Psoas muscle (tissue), 8 donors: ENCODE results near the gene PIK3CG. TPM values are rescaled to one million over a fixed set of nuclear protein-coding genes. Genes with fewer than 3 reads are reported as not detected.

Source experiments
- ATAC-seq, 4 donors: fragments of 200-7000 bp; cut with Tn5 transposase; one replicate each; pipeline ENCODE4 v1.9.1; 2020; ENCODE audit warnings: moderate library complexity in 3 of 4, mild to moderate bottlenecking in 2 of 4
- DNase-seq, 2 donors: peaks; one replicate each; pipeline ENCODE4 v3.0.0-alpha.2; 2020
- H3K27ac ChIP-seq: fragments of 200-600 bp; one replicate; pipeline ENCODE4 v1.8.0; 2022
- H3K27me3 ChIP-seq, 3 donors: fragments of 200-600 bp in 1 of 3; one replicate each; pipeline versions ENCODE4 v1.6.1 to v1.8.0; 2013 to 2022; ENCODE audit warnings: low read length in 2 of 3, mild to moderate bottlenecking in 2 of 3, moderate library complexity in 1 of 3; ENCODE audit not compliant: insufficient read depth in 3 of 3
- H3K36me3 ChIP-seq, 2 donors: fragments of 200-600 bp in 1 of 2; one replicate each; pipeline versions ENCODE4 v1.6.1 to v1.8.0; 2013 to 2022; ENCODE audit warnings: low read depth in 1 of 2, mild to moderate bottlenecking in 1 of 2, moderate library complexity in 1 of 2; ENCODE audit not compliant: insufficient read depth in 1 of 2
- H3K4me1 ChIP-seq: fragments of 200-600 bp; one replicate; pipeline ENCODE4 v1.8.0; 2022
- H3K4me3 ChIP-seq: fragments of 200-600 bp; one replicate; pipeline ENCODE4 v1.8.0; 2022; ENCODE audit warnings: mild to moderate bottlenecking
- H3K9me3 ChIP-seq: fragments of 200-600 bp; one replicate; pipeline ENCODE4 v1.8.0; 2022
- WGBS, 3 donors: extraction: QIAGEN DNeasy Blood & Tissue Kit; methylation state at CpG; one replicate each; pipeline versions ENCODE4 v1.1.6 to v1.1.7; 2013; 5-methylcytosine and 5-hydroxymethylcytosine counted together
- intact Hi-C, 2 donors: fragments of 100-400 bp; cut with DNase I; formaldehyde crosslinking; loops; one replicate each; pipeline versions ENCODE4 v1.11.0 to v1.14.2; 2022
- polyA plus RNA-seq, 3 donors: library from polyadenylated mRNA; stranded (reverse); fragments of 200-250 nt; gene quantifications; one replicate each; pipeline ENCODE4 v1.2.3, GENCODE V29; 2013
- total RNA-seq, 4 donors: library from RNA; stranded (reverse); fragmentation: NEBNext Ultra II Directional in 2 of 4; extraction: Animal tissue kit (Norgen Biotek cat#: 25700) in 2 of 4; gene quantifications; one replicate each; pipeline versions ENCODE4 v1.2.1 to v1.2.4, GENCODE V29; 2021 to 2023
- TF ChIP-seq, protein P1 (sequence below): fragments of 200-600 bp; IDR thresholded peaks from one replicate; pipeline ENCODE4 v1.8.0; 2022; ENCODE audit warnings: antibody characterized with exemption
- donor health status: healthy with polysubstance abuse.
- donor health status: DM: no; HTN: no; CAD: no; lungs with moderate emphysema.
- donor health status: Bipolar disorder and iron deficiency.
- donor health status: healthy.
- donor health status: DM: yes; HTN: yes; CAD: no.
- donor health status: DM: no; HTN: no; CAD: no.
- donor health status: DM: no; HTN: no; CAD: no.
- donor health status: DM: yes; HTN: yes; CAD: no.

PIK3CG gene
- total and polyA plus RNA-seq, 7 donors = 0.13 to 1.6 (median 0.74) TPM

- no peaks in the 10 kb centered on the region for H3K9me3 ChIP-seq
- H3K27me3 ChIP-seq = no peaks in the 10 kb centered on the region
- H3K27ac ChIP-seq = no peak overlapping the region
- TF ChIP-seq, protein P1, sequence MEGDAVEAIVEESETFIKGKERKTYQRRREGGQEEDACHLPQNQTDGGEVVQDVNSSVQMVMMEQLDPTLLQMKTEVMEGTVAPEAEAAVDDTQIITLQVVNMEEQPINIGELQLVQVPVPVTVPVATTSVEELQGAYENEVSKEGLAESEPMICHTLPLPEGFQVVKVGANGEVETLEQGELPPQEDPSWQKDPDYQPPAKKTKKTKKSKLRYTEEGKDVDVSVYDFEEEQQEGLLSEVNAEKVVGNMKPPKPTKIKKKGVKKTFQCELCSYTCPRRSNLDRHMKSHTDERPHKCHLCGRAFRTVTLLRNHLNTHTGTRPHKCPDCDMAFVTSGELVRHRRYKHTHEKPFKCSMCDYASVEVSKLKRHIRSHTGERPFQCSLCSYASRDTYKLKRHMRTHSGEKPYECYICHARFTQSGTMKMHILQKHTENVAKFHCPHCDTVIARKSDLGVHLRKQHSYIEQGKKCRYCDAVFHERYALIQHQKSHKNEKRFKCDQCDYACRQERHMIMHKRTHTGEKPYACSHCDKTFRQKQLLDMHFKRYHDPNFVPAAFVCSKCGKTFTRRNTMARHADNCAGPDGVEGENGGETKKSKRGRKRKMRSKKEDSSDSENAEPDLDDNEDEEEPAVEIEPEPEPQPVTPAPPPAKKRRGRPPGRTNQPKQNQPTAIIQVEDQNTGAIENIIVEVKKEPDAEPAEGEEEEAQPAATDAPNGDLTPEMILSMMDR = no peak
- no peaks in the 10 kb centered on the region for H3K36me3 ChIP-seq
- intact Hi-C loops = no loop called here
- no peak overlapping the region for H3K4me3 ChIP-seq
- no peak for ATAC-seq
- no peaks in the 10 kb centered on the region for H3K4me1 ChIP-seq
- whole genome bisulfite sequencing, 3 donors = 66 to 91% (median 78%) methylated on average over 2 of the region's 2 CpGs
- no peak for DNase-seq
These were observed 28.3 kb upstream of the PIK3CG start for GRCh38 chr7:106836816-106837215.

- Histone ChIP-seq H3K4me3 (no peak overlapping the region), H3K27me3 (no peaks in the 10 kb centered on the region), H3K9me3 (no peaks in the 10 kb centered on the region), H3K27ac (no peak overlapping the region), H3K36me3 (no peaks in the 10 kb centered on the region), H3K4me1 (no peaks in the 10 kb centered on the region)
- WGBS, 3 donors = 81 to 86% (median 82%) methylated on average over 2 of the region's 2 CpGs
- intact Hi-C loops = no loop called here
- ATAC-seq (no peak), DNase-seq (no peak)
- TF ChIP-seq, protein P1 = no peak
These were observed 25.6 kb upstream of the PIK3CG start for GRCh38 chr7:106839511-106839910.

DNA sequence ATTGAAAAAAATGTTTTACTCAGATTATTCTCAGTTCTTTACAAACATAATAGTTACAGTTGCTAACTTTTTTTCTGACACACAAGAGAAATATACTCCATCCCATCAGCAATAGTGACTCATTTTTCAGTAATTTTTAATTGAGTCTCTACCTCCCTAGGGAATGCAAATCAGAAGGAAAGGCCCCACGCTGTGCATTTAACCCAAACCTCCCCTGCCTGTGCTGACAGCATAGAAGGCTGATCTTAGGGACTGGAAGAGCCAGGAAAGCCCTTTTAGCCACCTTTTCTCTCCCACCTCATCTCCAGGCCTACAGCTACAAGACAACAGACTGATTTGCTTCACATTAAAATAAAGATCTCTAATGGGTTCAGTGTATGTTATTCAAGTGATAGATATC is 24.7 kb upstream of the PIK3CG start:
- ATAC-seq = no peak
- Histone ChIP-seq H3K36me3 (no peaks in the 10 kb centered on the region), H3K4me3 (no peak overlapping the region), H3K4me1 (no peaks in the 10 kb centered on the region), H3K27ac (no peak overlapping the region), H3K27me3 (no peaks in the 10 kb centered on the region), H3K9me3 (no peaks in the 10 kb centered on the region)
- WGBS, 3 donors = 14 to 38% (median 28%) methylated on average over 1 of the region's 1 CpG
- TF ChIP-seq, protein P1 = no peak
- DNase-seq = no peak
- intact Hi-C loops = no loop called here

- H3K36me3 ChIP-seq = no peaks in the 10 kb centered on the region
- no peak overlapping the region for H3K4me3 ChIP-seq
- TF ChIP-seq, protein P1 = no peak
- no peak for DNase-seq
- H3K27me3 ChIP-seq = no peaks in the 10 kb centered on the region
- no peaks in the 10 kb centered on the region for H3K4me1 ChIP-seq
- intact Hi-C loops = no loop called here
- no peaks in the 10 kb centered on the region for H3K9me3 ChIP-seq
- no peak overlapping the region for H3K27ac ChIP-seq
- ATAC-seq = peak in 1 of 4 donors; percentile 72
These were observed 23.1 kb upstream of the PIK3CG start for GRCh38 chr7:106841896-106842390.

DNA sequence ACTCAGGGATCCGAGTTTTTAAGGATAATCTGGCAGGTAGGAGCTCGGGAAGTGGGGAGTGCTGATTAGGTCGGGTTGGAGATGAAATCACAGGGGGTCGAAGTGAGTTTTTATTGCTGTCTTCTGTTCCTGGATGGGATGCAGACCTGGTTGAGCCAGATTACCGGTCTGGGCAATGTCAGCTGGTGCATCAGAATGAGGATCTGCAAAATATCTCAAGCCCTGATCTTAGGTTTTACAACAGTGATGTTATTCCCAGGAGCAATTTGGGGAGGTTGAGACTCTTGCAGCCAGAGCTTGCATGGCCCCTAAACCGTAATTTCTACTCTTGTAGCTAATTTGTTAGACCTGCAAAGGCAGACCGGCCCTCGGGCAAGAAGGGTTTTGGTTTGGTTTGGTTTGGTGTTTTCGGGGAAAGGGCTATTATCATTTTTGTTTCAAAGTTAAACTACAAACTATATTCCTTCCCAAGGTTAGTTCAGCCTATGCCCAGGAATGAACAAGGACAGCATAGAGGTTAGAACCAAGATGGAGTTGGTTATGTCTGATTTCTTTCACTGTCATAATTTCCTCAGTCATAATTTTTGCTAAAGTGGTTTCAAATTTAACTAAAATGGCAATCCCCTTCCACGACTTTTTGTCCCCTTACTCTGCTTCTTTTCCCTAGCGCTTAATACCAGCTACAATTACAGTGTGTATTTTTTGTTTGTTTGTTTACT is 20.6 kb upstream of the PIK3CG start:
- DNase-seq = no peak
- WGBS, 3 donors = 72 to 76% (median 75%) methylated on average over 11 of the region's 11 CpGs
- no peak for ATAC-seq

More for the DNA sequence above, 20.6 kb upstream of the PIK3CG start:
- Histone ChIP-seq H3K4me3 (no peak overlapping the region), H3K9me3 (no peaks in the 10 kb centered on the region), H3K27me3 (no peaks in the 10 kb centered on the region), H3K4me1 (no peaks in the 10 kb centered on the region), H3K36me3 (no peaks in the 10 kb centered on the region), H3K27ac (no peak overlapping the region)
- intact Hi-C loops = no loop called here
- TF ChIP-seq, protein P1 = no peak
